Measurements from ENCODE around the gene NR1D2. TPM values are rescaled to one million over a fixed set of nuclear protein-coding genes. Genes with fewer than 3 reads are reported as not detected.

NR1D2 gene
- total RNA-seq, 2 experiments from 2014 or later, result 5.0 to 5.7 TPM

- Histone ChIP-seq H3K9me3 (ENCODE audit: low read length) (no peaks in the 10 kb centered on the region), H2AFZ (ENCODE audit: low read length) (no peak overlapping the region), H3K27ac (ENCODE audit: low read depth, low read length, poor library complexity, severe bottlenecking) (no peak overlapping the region), H3K4me1 (ENCODE audit: insufficient read depth, low read length, poor library complexity, severe bottlenecking) (peaks cover 6% of the 10 kb centered on the region), H3K4me3 (ENCODE audit: low read depth, low read length, poor library complexity, severe bottlenecking) (no peak overlapping the region), H3K4me2 (ENCODE audit: low read length) (no peak overlapping the region), H3K79me2 (ENCODE audit: insufficient read depth, low read depth, low read length) (no peaks in the 10 kb centered on the region), H3K36me3 (ENCODE audit: insufficient read depth, low read length) (no peaks in the 10 kb centered on the region), H4K20me1 (ENCODE audit: insufficient read depth, low read length) (no peaks in the 10 kb centered on the region), H3K9me2 (ENCODE audit: insufficient read depth, low read length) (no peaks in the 10 kb centered on the region)
- TF ChIP-seq EZH2phosphoT487 (IDR thresholded peaks at IDR 0.05; ENCODE audit: borderline replicate concordance, low read depth, low read length) (no peak), CTCF (conservative IDR thresholded peaks at IDR 0.05; ENCODE audit: low read length) (no peak)
- POLR2A ChIA-PET, result interaction anchor here (0.7 kb wide), 2 partner anchors 247 to 1194 kb away, joined by 6 to 7 read pairs; no protein-coding TSS in a partner anchor
- CTCF ChIA-PET (ENCODE audit: unreplicated experiment), result interaction anchor here (0.5 kb wide), 1 partner anchor 550 kb away, joined by 3 read pairs; no protein-coding TSS in a partner anchor
- BruUV-seq (replicated peaks), result no TSS peak
- no peak for DNase-seq (ENCODE audit: low spot score)
- intact Hi-C loops (cut with micrococcal nuclease; ENCODE audit: unreplicated experiment), result no loop called here
Observed at GRCh38 chr3:23928524-23928923, 16.6 kb upstream of the NR1D2 start.

- Histone ChIP-seq H3K36me3 (ENCODE audit: insufficient read depth, low read length) (no peaks in the 10 kb centered on the region), H2AFZ (ENCODE audit: low read length) (peak overlapping the region; percentile 21), H3K9me3 (ENCODE audit: low read length) (no peaks in the 10 kb centered on the region), H3K4me2 (ENCODE audit: low read length) (no peak overlapping the region), H3K9me2 (ENCODE audit: insufficient read depth, low read length) (no peaks in the 10 kb centered on the region), H3K4me1 (ENCODE audit: insufficient read depth, low read length, poor library complexity, severe bottlenecking) (peaks cover 6% of the 10 kb centered on the region), H3K79me2 (ENCODE audit: insufficient read depth, low read depth, low read length) (no peaks in the 10 kb centered on the region), H3K4me3 (ENCODE audit: low read depth, low read length, poor library complexity, severe bottlenecking) (no peak overlapping the region), H3K27ac (ENCODE audit: low read depth, low read length, poor library complexity, severe bottlenecking) (no peak overlapping the region), H4K20me1 (ENCODE audit: insufficient read depth, low read length) (no peaks in the 10 kb centered on the region)
- TF ChIP-seq EZH2phosphoT487 (IDR thresholded peaks at IDR 0.05; ENCODE audit: borderline replicate concordance, low read depth, low read length) (no peak), CTCF (conservative IDR thresholded peaks at IDR 0.05; ENCODE audit: low read length) (no peak)
- intact Hi-C loops (cut with micrococcal nuclease; ENCODE audit: unreplicated experiment), result no loop called here
- DNase-seq (ENCODE audit: low spot score), result no peak
- ChIA-PET CTCF (ENCODE audit: unreplicated experiment) (no interaction called here), POLR2A (interaction anchor here (1.2 kb wide), 1 partner anchor 15 kb away, joined by 4 read pairs; the partner anchor contains the start of genes NKIRAS1 and RPL15)
- BruUV-seq (replicated peaks), result no TSS peak
Observed at GRCh38 chr3:23931597-23931996, 13.5 kb upstream of the NR1D2 start.

GRCh38 chr3:23932571-23932970 is 12.5 kb upstream of the NR1D2 start:
- Histone ChIP-seq H3K36me3 (ENCODE audit: insufficient read depth, low read length) (no peaks in the 10 kb centered on the region), H3K4me1 (ENCODE audit: insufficient read depth, low read length, poor library complexity, severe bottlenecking) (peaks cover 6% of the 10 kb centered on the region), H4K20me1 (ENCODE audit: insufficient read depth, low read length) (no peaks in the 10 kb centered on the region), H3K27ac (ENCODE audit: low read depth, low read length, poor library complexity, severe bottlenecking) (no peak overlapping the region), H3K4me2 (ENCODE audit: low read length) (no peak overlapping the region), H3K79me2 (ENCODE audit: insufficient read depth, low read depth, low read length) (no peaks in the 10 kb centered on the region), H3K9me3 (ENCODE audit: low read length) (no peaks in the 10 kb centered on the region), H3K9me2 (ENCODE audit: insufficient read depth, low read length) (no peaks in the 10 kb centered on the region), H3K4me3 (ENCODE audit: low read depth, low read length, poor library complexity, severe bottlenecking) (no peak overlapping the region), H2AFZ (ENCODE audit: low read length) (no peak overlapping the region)
- ChIA-PET POLR2A (interaction anchor here (2.2 kb wide), 1 partner anchor 12 kb away, joined by 5 read pairs; no protein-coding TSS in a partner anchor), CTCF (ENCODE audit: unreplicated experiment) (no interaction called here)
- TF ChIP-seq EZH2phosphoT487 (IDR thresholded peaks at IDR 0.05; ENCODE audit: borderline replicate concordance, low read depth, low read length) (no peak), CTCF (conservative IDR thresholded peaks at IDR 0.05; ENCODE audit: low read length) (no peak)
- BruUV-seq (replicated peaks), result no TSS peak
- intact Hi-C loops (cut with micrococcal nuclease; ENCODE audit: unreplicated experiment), result no loop called here
- no peak for DNase-seq (ENCODE audit: low spot score)

Data from OCI-LY7 (cell line).